GM06990 (cell line): ENCODE measurements around the gene SMCO3.

ENCODE experiments used
- DNase-seq: peaks from one replicate; pipeline ENCODE4 v3.0.0-alpha.2; 2011; ENCODE audit not compliant: insufficient read length; ENCODE audit errors: extremely low read depth
- H3K27me3 ChIP-seq: replicated peaks from 2 replicates; pipeline ENCODE4 v1.6.0; 2011; ENCODE audit warnings: low read length; ENCODE audit not compliant: control insufficient read depth, insufficient read depth
- H3K36me3 ChIP-seq: 2 replicates; pipeline ENCODE4 v1.5.1; 2011; ENCODE audit warnings: low read length; ENCODE audit not compliant: control insufficient read depth, insufficient read depth
- H3K4me3 ChIP-seq: replicated peaks from 2 replicates; pipeline ENCODE4 v1.5.1; 2011; ENCODE audit warnings: low read depth, mild to moderate bottlenecking, control low read depth, low read length
- CTCF ChIP-seq: IDR thresholded peaks from 2 replicates; pipeline ENCODE4 v1.5.1; 2011; ENCODE audit warnings: low read length, control low read depth, mild to moderate bottlenecking, inconsistent platforms; ENCODE audit not compliant: insufficient read depth, poor library complexity, severe bottlenecking

Gene SMCO3

DNA sequence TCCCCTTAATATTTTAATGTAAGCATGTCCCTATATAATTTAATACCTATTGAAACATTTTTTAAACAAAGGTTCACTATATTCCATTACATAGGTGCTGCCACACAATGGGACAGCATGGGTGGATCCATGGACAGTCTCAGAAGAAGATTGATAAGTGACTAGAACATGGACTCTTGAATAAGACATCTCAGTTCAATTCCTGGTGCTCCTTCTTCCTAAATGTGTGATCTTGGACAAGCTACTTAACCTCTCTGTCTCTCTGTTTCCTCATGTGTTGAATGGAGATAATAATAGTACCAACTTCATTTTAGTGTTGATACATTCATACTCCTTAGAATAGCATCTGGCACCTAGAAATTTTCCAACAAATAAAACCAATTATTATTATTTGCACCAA lies 30.4 kb upstream of the SMCO3 start:
- Histone ChIP-seq H3K36me3 (no peaks in the 10 kb centered on the region), H3K4me3 (no peak overlapping the region), H3K27me3 (no peaks in the 10 kb centered on the region)
- DNase-seq, result no peak
- no peak for TF ChIP-seq CTCF

- Histone ChIP-seq H3K27me3 (no peaks in the 10 kb centered on the region), H3K4me3 (no peak within 1 kb of the TSS), H3K36me3 (no peaks in the 10 kb centered on the region)
- TF ChIP-seq CTCF, result no peak
- no peak for DNase-seq
Measured at GRCh38 chr12:14843425-14843887, 29.5 kb upstream of the SMCO3 start, which contains the start of gene ART4. Gene ART4, minus strand, starts transcription at chr12:14843526. Its CDS starts 413 bp downstream, at chr12:14843113.

GRCh38 chr12:14842315-14842714 lies 28.3 kb upstream of the SMCO3 start:
- Histone ChIP-seq H3K36me3 (no peaks in the 10 kb centered on the region), H3K4me3 (no peak overlapping the region), H3K27me3 (no peaks in the 10 kb centered on the region)
- no peak for DNase-seq
- no peak for TF ChIP-seq CTCF

DNA sequence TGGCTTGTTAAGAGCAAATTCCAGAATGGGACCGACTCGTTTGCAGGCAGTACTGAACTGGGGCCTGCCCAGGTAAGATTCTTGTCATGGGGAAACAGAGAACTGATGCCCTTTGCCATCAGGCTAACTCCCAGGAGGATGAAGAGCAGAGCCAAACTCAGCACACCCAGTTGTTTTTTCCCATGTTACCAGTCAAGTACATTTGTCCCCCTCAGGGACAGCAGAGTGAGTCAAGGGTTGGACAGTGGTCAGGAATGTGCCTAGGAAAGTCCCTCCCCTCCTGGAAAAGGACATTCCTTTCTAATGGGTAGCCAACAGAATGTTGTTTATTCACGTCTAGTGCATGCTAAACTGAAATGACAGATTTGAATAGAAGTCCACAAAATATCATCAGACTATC lies 27.8 kb upstream of the SMCO3 start:
- Histone ChIP-seq H3K4me3 (no peak overlapping the region), H3K36me3 (no peaks in the 10 kb centered on the region), H3K27me3 (no peaks in the 10 kb centered on the region)
- no peak for DNase-seq
- no peak for TF ChIP-seq CTCF

DNA sequence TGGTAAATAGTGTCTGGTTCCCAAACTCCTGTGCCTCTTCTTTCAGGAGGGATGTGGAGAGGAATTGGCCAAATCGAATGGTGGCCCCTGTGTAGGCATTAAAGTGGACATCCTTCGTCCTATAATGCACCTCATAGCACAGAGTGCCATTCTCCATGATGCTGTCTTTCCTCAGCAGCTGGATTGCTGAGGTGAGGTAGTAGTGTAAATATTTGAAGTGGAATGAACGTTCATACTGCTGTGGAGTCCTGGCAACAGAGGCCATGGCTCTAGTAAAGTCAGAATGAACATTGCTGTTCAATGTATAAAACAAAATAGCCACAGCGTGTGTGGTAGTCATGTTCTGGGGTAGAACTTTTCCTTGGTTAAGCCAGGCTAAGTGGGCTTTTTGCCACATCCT lies 26.6 kb upstream of the SMCO3 start:
- TF ChIP-seq CTCF, result no peak
- Histone ChIP-seq H3K27me3 (no peaks in the 10 kb centered on the region), H3K4me3 (no peak overlapping the region), H3K36me3 (no peaks in the 10 kb centered on the region)
- DNase-seq, result no peak

- Histone ChIP-seq H3K27me3 (no peaks in the 10 kb centered on the region), H3K4me3 (no peak overlapping the region), H3K36me3 (no peaks in the 10 kb centered on the region)
- no peak for TF ChIP-seq CTCF
- DNase-seq, result no peak
Measured at GRCh38 chr12:14839262-14839661, 25.3 kb upstream of the SMCO3 start.
